HG03097 (cell line): ENCODE measurements around the gene GATA2.

Experiments
- ATAC-seq: cut with Tn5 transposase; IDR thresholded peaks from one replicate; pipeline ENCODE4 v1.9.1; 2021; ENCODE audit not compliant: unreplicated experiment, low FRiP score

The GATA2 gene

DNA sequence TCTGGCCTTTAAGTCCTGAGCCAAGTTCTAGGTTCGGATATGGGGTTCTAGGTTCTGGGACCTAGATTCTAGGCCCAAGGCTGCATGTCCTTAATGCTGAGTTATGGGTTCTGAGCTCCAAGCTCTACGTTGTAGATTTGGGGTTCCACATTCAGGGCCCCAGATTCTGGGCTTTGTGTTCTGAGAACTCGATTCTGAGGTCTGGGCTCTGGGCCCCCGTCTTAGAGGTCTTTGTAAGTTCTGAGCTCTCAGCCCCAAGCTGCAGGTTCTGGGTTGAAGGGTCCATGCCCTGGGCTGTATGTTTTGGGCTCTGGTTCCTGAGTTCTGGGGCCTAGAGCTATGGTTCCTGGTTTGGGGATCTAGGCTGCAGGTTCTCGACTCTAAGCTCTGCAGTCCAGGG, 16.3 kb downstream of the GATA2 start:
- no peak for ATAC-seq

DNA sequence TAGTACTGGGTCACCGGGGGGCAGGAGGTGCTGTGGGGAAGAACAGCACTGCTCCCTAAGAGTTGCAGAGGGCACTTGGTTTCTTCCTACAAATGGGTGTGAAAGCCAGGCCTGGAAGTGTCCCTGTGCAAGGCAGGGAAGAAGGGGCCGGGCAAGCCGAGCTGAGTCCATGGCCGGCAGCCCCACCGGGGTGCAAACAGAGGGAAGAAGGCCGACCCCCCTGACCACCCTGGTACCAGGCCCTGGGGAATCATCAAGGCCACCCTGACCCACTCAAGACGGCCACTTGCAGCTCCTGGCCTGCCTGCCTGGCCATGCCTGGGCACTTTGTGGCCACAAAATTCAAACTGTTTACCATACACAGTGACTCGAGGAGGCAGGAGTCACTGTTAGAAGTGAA, 17.6 kb downstream of the GATA2 start:
- no peak for ATAC-seq

DNA sequence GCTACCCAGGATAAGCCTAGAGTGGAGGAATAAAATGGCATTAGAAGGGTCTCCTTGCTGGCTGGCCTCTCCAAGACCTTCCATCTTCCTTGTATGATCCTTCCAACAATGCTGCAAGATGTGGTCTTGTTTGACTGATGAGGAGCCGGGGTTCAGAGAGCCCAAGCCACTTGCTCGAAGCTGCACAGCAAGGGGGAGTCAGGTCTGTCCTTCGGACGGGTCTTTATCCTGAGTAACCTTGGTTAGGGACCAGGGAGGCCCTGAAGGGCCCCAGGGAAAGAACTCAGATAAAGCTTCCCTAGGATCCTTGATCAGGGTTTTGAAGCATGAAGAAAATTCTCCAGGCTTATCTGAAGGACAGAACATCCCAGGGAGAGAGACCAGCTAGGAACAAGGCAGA, 19.3 kb downstream of the GATA2 start:
- ATAC-seq = no peak

DNA sequence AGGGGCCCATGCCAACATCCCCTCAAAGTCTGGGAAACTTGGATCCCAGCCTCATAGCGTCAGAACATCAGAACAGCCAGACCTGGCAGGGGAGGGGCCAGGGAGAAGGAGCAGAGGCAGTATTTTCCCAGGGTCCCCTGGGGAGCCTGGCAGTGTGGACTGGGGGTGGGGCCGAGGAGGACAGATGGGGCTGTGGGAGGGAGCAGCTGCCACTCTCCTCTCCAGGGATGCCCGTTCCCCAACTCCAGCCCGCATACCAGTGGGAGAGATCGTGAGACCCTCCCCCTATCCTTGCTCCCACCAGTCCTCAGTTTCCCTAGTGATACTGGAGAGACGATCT, 19.9 kb downstream of the GATA2 start:
- no peak for ATAC-seq

DNA sequence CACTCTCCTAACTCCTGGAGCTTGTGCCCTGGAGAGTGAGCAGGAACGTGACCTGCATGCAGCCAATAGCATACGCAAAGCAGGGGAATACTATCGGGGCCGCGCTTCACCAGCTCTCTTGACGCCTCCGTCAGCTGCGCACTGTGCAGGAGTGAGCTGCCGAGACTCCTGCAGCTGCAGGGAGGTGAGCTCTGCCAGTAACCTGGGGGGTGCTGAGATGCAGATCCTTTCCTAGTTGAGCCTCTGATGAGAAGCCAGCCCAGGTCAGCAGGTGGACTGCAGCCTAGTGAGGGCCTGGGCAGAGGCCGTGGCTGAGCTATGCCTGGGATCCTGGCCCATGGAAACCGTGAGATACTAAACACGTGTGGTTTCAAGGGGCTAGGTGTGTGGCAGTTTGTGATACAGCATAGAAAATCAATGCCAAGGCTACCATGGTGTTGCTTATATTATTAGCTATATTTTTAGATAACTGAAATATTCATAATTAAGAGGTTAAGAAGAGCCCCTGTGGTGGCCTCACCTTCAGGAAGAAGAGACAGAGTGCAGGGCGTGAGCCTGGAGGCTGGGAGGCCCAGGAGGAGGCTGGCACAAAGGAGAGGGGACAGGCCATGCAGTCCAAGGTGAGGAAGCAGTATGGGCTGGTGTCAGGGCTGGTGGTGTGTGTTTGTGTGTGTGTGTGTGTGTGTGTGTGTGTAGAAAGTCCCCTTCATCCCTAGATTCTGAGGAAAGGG, 20.4 kb downstream of the GATA2 start:
- no peak for ATAC-seq

DNA sequence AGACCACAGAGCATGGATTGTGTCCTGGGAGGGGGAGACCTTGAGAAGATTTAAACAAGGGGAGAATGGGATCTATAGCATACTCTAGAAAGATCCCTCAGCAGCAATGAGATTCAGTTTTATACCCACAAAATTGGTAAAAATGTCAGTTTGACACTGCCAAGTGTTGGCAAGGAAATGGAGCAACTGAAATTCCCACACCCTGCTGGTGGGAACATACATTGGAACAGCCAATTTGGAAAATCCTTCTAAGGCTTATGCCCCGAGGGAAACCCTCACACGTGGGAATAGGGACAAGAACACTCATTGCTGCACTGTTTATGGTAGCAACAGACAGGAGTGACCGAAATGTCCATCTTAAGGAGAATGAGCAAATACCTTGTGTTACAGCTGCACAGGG, 21.3 kb downstream of the GATA2 start:
- ATAC-seq = no peak

DNA sequence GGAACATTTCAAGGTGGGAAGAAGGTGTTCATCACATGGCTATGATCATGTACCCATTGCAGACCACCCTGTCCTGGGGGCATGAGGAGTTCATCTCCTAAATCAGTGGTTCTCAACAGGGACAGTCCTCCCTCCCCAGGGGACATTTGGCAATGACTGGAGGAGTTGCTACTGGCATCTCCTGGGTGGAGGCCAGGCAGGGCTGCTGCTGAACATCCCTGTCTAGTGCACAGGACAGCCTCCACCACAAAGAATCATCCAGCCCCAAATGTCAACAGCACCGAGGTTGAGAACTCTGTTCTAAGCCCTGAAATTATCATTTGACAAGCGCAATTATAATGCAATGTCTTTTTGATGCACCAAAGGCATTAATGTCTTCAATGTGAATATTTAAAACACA, 21.9 kb downstream of the GATA2 start:
- ATAC-seq = no peak

DNA sequence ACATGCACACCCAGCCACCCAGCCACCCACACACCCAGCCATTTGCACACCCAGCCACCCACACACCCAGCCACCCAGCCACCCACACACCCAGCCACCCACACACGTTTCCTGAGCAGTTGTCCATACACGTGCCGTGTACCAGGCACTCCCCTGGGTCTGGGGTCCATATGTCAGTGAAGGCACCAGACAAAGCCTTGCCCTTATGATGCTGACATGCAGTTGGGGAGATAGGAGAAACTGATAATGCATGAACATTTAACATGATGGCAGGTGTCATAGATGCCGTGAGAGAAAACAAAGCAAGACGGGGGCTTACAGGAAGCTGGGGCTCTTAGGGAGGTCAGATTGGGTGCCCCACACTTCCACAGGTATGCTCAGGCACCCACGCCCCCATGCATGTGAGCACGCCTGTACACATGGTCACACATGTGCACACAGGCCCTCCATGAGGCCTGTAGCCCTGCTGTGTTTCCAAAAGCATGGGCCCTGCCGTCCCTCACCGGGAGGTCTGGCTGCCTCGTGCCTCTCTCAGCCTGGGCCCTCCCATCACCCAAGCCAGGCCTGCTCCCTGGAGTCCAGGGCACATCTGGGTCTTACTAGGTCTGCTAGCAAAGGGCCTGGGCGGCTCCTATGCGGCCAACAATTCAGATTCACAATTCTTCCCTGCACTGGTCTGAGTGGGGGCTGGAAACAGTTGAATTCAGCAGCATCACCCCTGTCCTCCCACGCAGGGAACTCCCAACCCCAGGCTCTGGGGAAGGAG, 22.7 kb downstream of the GATA2 start:
- no peak for ATAC-seq

DNA sequence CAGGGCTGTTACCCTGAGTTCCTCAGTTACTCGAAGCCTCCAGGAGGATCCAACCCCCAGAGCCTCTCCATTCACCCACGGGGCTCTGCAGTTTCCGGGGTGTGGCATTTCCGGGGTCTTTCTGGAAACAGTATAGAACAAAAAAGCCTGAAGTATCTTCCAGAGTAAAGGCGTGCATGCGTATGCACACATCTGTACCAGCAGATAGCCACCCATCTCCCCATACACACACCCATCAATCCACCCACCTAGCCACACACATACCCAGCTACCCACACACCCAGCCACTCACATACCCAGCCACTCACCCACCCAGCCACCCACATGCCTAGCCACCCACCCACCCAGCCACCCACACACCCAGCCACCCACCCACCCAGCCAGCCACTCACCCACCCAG, 23.4 kb downstream of the GATA2 start:
- ATAC-seq = no peak

DNA sequence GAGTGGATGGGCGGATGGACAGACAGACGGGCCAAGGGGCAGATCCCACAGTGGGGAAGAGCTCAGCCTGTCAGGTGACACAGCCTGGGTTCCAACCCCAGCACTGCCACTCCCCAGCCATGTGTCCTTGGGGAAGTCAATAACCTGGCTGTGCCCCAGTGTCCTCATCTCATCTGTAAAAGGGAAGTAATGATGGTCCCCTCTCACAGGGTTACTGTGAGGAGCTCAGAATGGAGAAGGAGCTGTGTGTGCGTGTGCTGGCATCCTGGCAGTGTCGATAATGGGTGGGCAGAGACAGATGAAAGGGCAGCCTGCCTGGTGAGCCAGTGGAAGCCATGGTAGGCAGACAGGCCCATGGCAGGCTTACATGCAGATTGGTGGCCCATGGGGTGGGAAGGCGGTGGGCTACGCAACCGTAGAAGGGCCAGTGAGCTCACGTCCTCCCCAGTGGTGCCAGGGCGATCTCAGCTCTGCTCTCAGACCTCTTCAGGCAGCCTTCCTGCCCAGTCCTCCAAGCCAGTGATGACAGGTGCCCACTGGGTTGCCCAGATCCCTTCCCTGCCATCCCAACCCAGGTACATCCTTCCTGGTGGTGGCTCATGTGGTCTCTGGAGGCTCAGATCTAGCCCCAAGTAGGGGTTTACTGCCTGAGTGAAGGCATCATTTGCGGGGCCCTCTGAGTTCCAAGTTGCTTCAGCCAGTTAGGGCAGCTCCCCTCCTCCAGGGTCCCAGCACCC, 24.0 kb downstream of the GATA2 start:
- no peak for ATAC-seq

DNA sequence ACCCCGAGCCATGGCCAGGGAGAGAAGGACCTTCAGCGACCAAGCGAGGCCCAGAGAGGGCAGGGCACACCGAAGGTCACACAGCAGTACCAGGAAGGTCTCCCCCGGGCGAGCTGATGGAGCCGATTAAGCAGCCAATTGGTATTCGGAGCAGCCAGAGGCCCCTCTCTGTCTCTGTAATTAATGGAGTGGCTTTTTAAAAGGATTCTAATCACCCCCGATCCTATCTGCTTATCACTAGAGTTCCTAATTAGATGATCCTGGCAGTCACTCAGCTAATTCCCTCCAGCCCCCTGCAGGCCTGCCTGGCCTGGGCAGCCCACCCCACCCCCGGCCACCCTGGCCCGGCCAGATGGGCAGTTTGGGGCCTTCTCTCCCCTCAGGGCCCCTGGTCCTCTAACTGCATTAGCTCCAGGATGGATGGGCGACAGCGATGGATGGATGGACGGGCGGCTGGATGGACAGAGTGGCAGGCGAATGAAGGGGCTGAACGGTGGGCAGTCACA, 24.7 kb downstream of the GATA2 start:
- no peak for ATAC-seq

DNA sequence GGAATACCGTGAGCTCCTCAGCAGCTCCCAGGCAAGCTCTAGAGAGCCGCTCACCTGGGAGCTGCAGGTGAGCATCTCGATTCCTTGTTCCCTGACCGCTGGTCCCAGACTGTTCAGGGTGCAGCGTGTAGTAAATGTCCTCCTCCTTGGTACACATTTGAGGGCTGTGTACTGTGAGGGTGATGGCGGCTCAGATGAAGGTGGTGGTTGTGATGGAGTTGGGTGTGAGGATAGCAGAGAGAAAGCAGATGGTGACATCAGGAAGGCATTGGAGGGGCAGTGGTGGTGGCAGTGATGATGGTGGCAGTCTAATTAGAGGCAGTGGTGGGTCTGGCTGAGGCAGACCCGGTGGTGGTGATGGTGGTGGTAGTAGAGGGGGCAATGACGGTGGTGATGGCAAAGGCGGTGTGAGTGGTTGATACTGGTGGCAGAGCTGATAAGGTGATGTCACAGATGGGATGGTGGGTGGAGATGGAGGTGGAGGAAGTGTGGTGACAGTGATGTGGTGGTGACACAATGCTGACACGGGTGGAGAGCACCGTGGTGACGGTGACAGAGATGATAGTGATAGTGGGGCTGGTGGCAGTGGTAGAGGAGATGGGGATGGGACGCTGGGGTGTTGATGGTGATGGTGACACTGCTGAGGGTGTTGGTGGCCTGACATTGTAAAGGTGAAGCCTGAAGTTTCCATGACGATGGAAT, 26.0 kb downstream of the GATA2 start, which contains the start of gene DNAJB8:
Gene DNAJB8 (minus strand): TSS at position 51 of the 702 bp plus-strand sequence. CDS start 3,645 bp downstream, outside the sequence.
- ATAC-seq = no peak

DNA sequence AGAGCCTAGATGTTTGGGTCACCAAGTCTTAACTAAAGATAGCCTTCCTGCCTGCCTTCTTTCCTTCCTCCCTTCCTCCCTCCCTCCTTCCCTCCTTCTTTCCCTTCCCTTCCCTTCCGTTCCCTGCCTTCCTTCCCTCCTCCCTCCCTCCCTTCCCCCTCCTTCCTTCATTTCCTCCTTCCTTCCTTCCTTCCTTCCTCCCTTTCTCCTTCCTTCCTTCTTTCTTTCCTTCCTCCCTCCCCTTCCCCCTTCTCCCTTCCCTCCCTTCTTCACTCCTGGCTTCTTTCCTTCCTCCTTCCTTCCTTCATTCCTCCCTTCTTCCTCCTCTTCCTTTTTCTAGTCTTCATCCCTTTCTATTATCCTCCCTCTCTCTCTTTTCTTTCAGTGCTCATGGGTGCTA, 28.3 kb downstream of the GATA2 start:
- ATAC-seq = no peak

DNA sequence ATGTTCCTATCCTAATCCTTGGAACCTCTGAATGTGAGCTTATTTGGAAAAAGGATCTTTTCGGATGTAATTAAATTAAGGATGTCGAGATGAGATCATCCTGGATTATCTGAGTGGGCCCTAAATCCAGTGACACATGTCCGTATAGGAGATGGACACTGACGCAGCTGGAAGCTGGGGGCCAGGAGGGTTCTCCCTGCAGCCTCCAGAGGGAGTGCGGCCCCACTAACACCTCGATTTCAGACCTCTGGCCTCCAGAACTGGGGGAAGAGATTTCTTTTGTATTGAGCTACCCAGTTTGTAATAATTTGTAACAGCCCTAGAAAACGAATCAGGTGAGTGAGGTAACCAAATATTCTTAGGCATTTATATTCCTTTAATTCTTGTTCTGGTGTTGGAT, 28.8 kb downstream of the GATA2 start:
- ATAC-seq = no peak

DNA sequence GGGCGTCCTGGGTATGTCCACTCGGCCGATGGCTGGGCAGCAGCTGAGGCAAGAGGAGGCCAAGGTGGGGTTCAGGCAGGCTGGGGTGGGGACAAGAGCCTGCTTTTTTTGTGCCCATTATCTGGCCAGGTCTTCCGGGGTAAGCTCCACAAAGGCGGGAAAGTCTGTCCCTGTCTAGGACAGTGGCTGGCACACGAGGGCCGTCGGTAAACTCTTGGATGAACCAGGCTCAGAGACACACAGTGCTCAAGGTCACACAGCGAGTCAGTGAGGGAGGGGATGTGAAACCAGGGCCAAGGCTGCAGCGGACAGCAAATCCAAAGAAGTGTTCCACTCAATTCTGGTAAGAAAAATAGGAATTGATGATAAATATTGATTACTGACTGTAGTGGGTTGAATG, 29.2 kb downstream of the GATA2 start:
- no peak for ATAC-seq

DNA sequence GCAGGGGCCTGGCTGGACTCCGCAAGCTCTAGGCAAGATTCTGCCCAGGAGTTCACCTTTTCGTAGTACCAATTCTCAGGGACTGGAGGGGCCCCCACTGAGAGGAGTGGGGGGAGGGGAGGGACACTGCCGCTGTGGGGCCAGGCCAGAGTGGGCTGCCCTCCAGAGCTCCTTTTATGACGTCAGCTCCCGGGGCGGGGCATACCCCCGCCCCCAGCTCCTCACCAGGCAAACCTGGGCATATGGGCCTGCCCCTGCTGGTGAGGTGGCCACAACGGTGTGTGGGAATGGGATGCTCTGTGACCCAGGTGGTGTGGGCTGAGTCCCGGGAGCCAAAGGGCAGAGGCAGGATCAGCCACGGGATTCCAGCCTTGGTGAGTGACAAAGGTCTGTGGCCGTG, 29.6 kb downstream of the GATA2 start:
- no peak for ATAC-seq

DNA sequence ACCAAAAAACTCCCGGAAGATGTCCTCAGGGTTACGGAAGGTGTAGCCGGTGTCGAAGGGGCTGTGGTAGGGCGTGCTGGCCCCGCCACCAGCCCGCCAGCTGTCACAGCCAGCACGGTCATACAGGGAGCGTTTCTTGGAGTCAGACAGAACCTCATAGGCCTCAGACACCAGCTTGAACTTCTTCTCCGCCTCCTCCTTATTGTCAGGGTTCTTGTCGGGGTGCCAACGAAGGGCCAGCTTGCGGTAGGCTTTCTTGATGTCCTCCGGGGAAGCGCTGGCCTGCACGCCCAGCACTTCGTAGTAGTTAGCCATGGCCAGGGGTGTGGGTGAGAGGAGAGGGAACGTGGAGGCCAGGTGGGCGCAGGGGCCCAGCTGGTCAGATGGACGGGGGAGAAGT, 30.1 kb downstream of the GATA2 start:
- ATAC-seq = no peak

DNA sequence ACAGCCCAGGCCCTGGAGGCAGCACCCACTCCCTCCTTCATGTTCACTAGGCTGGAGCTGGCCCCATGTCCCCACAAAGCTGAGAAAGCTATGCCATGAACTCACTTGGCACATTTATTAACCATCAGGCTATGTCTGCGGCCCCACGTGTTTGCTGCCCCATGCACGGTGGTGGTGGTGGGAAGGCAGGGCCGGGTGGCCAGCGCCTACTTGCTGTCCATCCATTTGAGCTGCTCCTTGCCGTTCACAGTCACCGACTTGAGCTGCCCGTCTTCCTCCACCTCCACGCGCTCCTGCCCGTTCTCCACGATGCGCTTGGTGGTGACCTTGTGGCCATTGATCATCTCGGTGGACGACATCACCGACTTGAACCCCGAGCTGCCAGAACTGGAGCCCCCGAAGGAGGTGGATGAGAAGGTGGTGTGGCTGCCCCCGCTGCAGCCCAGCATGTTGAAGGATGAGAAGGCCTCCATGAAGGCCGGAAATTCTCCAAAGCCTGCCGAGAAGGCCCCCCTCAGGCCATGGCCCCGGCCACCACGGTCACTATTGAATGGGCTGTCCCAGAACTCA, 30.6 kb downstream of the GATA2 start:
- ATAC-seq = no peak

DNA sequence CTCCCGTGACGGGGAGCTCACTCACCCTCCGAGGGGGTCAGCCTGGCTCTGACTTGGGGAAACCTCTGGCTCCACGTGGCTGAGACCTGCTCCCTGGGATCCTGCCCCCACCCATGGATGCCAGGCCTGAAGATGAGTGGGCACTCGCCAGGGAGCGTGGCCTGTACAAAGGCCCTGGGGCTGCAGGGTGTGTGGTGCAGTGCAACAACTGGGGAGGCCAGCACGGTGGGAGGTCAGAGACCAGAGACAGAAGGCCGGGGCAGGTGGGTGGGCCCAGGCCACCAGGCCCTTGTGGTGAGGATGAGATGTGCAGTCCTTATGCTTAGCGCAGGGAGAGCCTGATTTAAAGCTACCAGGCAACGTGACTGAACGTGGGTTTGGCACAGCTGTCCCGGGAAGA, 31.3 kb downstream of the GATA2 start:
- ATAC-seq = no peak

DNA sequence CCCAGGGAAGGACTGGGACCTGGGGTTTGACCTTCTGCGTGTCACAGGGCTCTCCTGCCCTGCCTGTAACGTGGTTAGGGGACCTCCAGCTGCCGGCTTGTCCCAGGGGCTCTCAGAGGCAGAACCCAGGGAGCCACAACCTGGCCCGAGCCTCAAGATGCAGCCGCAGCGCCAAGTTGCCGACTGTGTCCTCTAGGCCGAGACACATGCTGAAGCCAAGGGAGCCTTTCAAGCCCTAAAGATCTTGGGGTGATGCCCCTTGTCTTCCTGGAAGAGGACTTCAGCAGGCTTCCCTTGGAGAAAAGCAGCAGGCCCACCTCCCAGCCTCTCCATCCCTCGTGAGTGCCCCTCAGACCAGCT, 33.6 kb downstream of the GATA2 start:
- no peak for ATAC-seq
